ENCODE measurements around the gene OR10AG1. TPM values are rescaled to one million over a fixed set of nuclear protein-coding genes. Genes with fewer than 3 reads are reported as not detected.

The OR10AG1 gene
- total and polyA plus RNA-seq, 9 of the 15 experiments (the other 6 are each of a cell fraction or from before 2014, with no cell fraction given): not detected

DNA sequence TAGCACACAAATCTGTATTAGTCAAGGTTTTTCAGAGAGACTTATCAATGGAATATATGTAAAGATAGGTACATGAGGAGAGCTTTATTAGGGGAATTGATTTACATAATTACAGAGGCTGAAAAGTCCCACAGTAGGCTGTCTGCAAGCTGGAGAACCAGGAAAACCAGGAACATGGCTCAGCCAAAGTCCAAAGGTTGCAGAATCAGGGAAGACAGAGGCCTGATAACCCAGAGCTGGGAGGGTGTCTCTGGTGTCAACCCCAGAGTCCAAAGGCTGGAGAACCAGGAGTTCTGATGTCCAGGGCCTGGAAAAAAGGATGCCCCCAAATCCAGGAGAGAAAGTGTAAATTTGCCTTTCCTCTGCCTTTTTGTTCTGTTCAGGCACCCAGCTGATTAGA lies 41.0 kb upstream of the OR10AG1 start (continued):
- TF ChIP-seq, protein P1, sequence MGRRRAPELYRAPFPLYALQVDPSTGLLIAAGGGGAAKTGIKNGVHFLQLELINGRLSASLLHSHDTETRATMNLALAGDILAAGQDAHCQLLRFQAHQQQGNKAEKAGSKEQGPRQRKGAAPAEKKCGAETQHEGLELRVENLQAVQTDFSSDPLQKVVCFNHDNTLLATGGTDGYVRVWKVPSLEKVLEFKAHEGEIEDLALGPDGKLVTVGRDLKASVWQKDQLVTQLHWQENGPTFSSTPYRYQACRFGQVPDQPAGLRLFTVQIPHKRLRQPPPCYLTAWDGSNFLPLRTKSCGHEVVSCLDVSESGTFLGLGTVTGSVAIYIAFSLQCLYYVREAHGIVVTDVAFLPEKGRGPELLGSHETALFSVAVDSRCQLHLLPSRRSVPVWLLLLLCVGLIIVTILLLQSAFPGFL (CRISPR knock-in tag; IDR thresholded peaks at IDR 0.05): no peak
- no peak for TF ChIP-seq CBX3 (IDR thresholded peaks at IDR 0.05; ENCODE audit: borderline replicate concordance in 1 of 2, low read length in 2 of 2)
- TF ChIP-seq MEIS2 (IDR thresholded peaks at IDR 0.05; ENCODE audit: partially characterized antibody): no peak
- TF ChIP-seq, protein P2, sequence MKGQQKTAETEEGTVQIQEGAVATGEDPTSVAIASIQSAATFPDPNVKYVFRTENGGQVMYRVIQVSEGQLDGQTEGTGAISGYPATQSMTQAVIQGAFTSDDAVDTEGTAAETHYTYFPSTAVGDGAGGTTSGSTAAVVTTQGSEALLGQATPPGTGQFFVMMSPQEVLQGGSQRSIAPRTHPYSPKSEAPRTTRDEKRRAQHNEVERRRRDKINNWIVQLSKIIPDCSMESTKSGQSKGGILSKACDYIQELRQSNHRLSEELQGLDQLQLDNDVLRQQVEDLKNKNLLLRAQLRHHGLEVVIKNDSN (CRISPR knock-in tag; IDR thresholded peaks at IDR 0.05): no peak
- no peak for TF ChIP-seq HOXB6 (CRISPR knock-in tag; IDR thresholded peaks at IDR 0.05; ENCODE audit: borderline replicate concordance)
- TF ChIP-seq ZNF217 (CRISPR knock-in tag; IDR thresholded peaks at IDR 0.05): no peak
- TF ChIP-seq, protein P3, sequence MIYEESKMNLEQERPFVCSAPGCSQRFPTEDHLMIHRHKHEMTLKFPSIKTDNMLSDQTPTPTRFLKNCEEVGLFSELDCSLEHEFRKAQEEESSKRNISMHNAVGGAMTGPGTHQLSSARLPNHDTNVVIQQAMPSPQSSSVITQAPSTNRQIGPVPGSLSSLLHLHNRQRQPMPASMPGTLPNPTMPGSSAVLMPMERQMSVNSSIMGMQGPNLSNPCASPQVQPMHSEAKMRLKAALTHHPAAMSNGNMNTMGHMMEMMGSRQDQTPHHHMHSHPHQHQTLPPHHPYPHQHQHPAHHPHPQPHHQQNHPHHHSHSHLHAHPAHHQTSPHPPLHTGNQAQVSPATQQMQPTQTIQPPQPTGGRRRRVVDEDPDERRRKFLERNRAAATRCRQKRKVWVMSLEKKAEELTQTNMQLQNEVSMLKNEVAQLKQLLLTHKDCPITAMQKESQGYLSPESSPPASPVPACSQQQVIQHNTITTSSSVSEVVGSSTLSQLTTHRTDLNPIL (CRISPR knock-in tag; IDR thresholded peaks at IDR 0.05): no peak

DNA sequence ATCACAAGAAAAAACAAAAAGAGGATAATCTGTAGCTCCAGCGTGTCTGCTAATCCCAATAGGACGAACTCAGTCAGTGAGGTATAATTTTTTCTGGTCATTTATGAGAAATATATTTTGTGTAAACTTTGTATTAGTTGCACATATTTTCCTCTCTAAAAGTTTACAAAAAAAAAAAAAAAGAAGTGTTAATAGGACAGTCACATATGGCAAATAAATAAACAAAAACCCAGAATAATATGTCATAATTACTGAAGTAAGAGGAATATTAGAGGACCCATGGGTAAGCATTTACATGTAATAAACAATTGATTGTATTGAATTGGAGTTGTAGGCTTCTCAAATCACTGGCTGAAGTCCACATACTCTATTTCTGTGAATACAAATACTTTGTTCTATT lies 24.8 kb upstream of the OR10AG1 start, which contains the start of gene OR5F1:
Gene OR5F1 (minus strand): TSS at position 101 of the 400 bp plus-strand sequence. CDS start 0 bp downstream, at position 101.
- 0% methylated on average over 2 of the region's 2 CpGs for WGBS (ENCODE audit: insufficient coverage, low coverage, missing lambda C conversion rate)
- H3K4me1 ChIP-seq (replicated peaks in 1 of 2; ENCODE audit: control insufficient read depth in 2 of 2, insufficient read depth in 2 of 2, low read length in 2 of 2): no peaks in the 10 kb centered on the region
- no peak within 1 kb of the TSS for H3K27ac ChIP-seq (ENCODE audit: extremely low read depth, low read depth, low read length)
- H3K9me3 ChIP-seq (replicated peaks; ENCODE audit: control insufficient read depth, insufficient read depth, low read depth, low read length): no peaks in the 10 kb centered on the region
- CTCF ChIA-PET (ENCODE audit: low intra/inter-chr PET ratio): no interaction called here
- intact Hi-C loops (cut with micrococcal nuclease) (no loop called here), in situ Hi-C loops (cut with MboI) (no loop called here)
- no peaks in the 10 kb centered on the region for H3K36me3 ChIP-seq (ENCODE audit: control insufficient read depth, insufficient read depth, low read length)
- no peaks in the 10 kb centered on the region for H3K27me3 ChIP-seq (ENCODE audit: control insufficient read depth in 2 of 2, insufficient read depth in 2 of 2, low read length in 2 of 2)
- POLR2A ChIA-PET: no interaction called here
- H3K4me2 ChIP-seq (ENCODE audit: insufficient read depth, low read length): no peak within 1 kb of the TSS
- BruUV-seq (replicated peaks): no TSS peak
- H3K79me2 ChIP-seq (ENCODE audit: control insufficient read depth, insufficient read depth, low read length): no peaks in the 10 kb centered on the region
- TF ChIP-seq ZNF224 (CRISPR knock-in tag; IDR thresholded peaks at IDR 0.05) (no peak), ZNF707 (CRISPR knock-in tag; conservative IDR thresholded peaks at IDR 0.05) (no peak), ZNF586 (CRISPR knock-in tag; conservative IDR thresholded peaks at IDR 0.05) (no peak), LEF1 (IDR thresholded peaks at IDR 0.05) (no peak), ZNF57 (CRISPR knock-in tag; IDR thresholded peaks at IDR 0.05) (no peak), STAT5B (CRISPR knock-in tag; IDR thresholded peaks at IDR 0.05) (no peak), POLR2B (IDR thresholded peaks at IDR 0.05; ENCODE audit: low read depth, partially characterized antibody) (no peak)
- H4K20me1 ChIP-seq (replicated peaks; ENCODE audit: control insufficient read depth, insufficient read depth, low read length): no peaks in the 10 kb centered on the region
- H3K9me1 ChIP-seq (ENCODE audit: control insufficient read depth, insufficient read depth, low read length): no peaks in the 10 kb centered on the region
- ATAC-seq: no peak
- FAIRE-seq: no peak
- no peak for DNase-seq (ENCODE audit: extremely low read depth in 1 of 4, low spot score in 3 of 4)
- H2AFZ ChIP-seq (ENCODE audit: low read depth, low read length): no peak within 1 kb of the TSS
- no peak within 1 kb of the TSS for H3K4me3 ChIP-seq
- H3K9ac ChIP-seq (ENCODE audit: insufficient read depth in 1 of 2, low read depth in 2 of 2, low read length in 2 of 2): no peak within 1 kb of the TSS
